Nephron progenitor cell (in vitro differentiated cells): ENCODE data around the gene HAUS3.

ENCODE experiments used
- DNase-seq: peaks from one replicate; pipeline ENCODE4 v3.0.0; 2021
- H3K27ac Mint-ChIP-seq: 2 replicates; pipeline ENCODE4 v1.8.0; 2021; ENCODE audit warnings: mild to moderate bottlenecking, moderate library complexity, mixed read lengths
- H3K27me3 Mint-ChIP-seq: 2 replicates; pipeline ENCODE4 v1.8.0; 2021; ENCODE audit warnings: mild to moderate bottlenecking, low read depth, mixed read lengths; ENCODE audit not compliant: poor library complexity
- H3K36me3 Mint-ChIP-seq: 2 replicates; pipeline ENCODE4 v1.8.0; 2021; ENCODE audit warnings: low read depth, mixed read lengths
- H3K4me1 Mint-ChIP-seq: 2 replicates; pipeline ENCODE4 v1.8.0; 2021; ENCODE audit warnings: mixed read lengths
- H3K4me3 Mint-ChIP-seq: 2 replicates; pipeline ENCODE4 v1.8.0; 2021; ENCODE audit warnings: mild to moderate bottlenecking, moderate library complexity, mixed read lengths
- H3K9me3 Mint-ChIP-seq: 2 replicates; pipeline ENCODE4 v1.8.0; 2021; ENCODE audit warnings: mild to moderate bottlenecking, moderate library complexity, mixed read lengths
- CTCF ChIP-seq: fragments of 200-600 bp; sonication (generic); IDR thresholded peaks from 2 replicates; pipeline ENCODE4 v1.5.0; 2021; ENCODE audit warnings: antibody characterized with exemption

Gene HAUS3

GRCh38 chr4:2250357-2251072 is 8.6 kb upstream of the HAUS3 start:
- Mint-ChIP-seq H3K27me3 (no peaks in the 10 kb centered on the region), H3K9me3 (no peaks in the 10 kb centered on the region), H3K27ac (no peak overlapping the region), H3K4me1 (peaks cover 33% of the 10 kb centered on the region), H3K36me3 (peaks cover 17% of the 10 kb centered on the region), H3K4me3 (no peak overlapping the region)
- TF ChIP-seq CTCF, result no peak
- peak; percentile 1 for DNase-seq

GRCh38 chr4:2249526-2250356 is 7.8 kb upstream of the HAUS3 start:
- TF ChIP-seq CTCF, result no peak
- DNase-seq, result no peak
- no peaks in the 10 kb centered on the region for H3K9me3 Mint-ChIP-seq
- peaks cover 37% of the 10 kb centered on the region for H3K4me1 Mint-ChIP-seq
- no peaks in the 10 kb centered on the region for H3K27me3 Mint-ChIP-seq
- no peak overlapping the region for H3K4me3 Mint-ChIP-seq
- no peak overlapping the region for H3K27ac Mint-ChIP-seq
- peaks cover 17% of the 10 kb centered on the region for H3K36me3 Mint-ChIP-seq

- H3K36me3 Mint-ChIP-seq, result peaks cover 10% of the 10 kb centered on the region
- no peak for TF ChIP-seq CTCF
- peak; percentile 1 for DNase-seq
- no peaks in the 10 kb centered on the region for H3K27me3 Mint-ChIP-seq
- no peak overlapping the region for H3K4me3 Mint-ChIP-seq
- no peak overlapping the region for H3K27ac Mint-ChIP-seq
- peaks cover 37% of the 10 kb centered on the region for H3K4me1 Mint-ChIP-seq
- H3K9me3 Mint-ChIP-seq, result no peaks in the 10 kb centered on the region
Measured at GRCh38 chr4:2248821-2249261, 6.9 kb upstream of the HAUS3 start.

GRCh38 chr4:2248044-2248780 is 6.3 kb upstream of the HAUS3 start:
- H3K27ac Mint-ChIP-seq, result no peak overlapping the region
- no peaks in the 10 kb centered on the region for H3K9me3 Mint-ChIP-seq
- no peak for TF ChIP-seq CTCF
- H3K4me3 Mint-ChIP-seq, result no peak overlapping the region
- H3K27me3 Mint-ChIP-seq, result no peaks in the 10 kb centered on the region
- peaks cover 13% of the 10 kb centered on the region for H3K36me3 Mint-ChIP-seq
- H3K4me1 Mint-ChIP-seq, result peaks cover 38% of the 10 kb centered on the region
- DNase-seq, result peak; percentile 1

GRCh38 chr4:2247128-2248043 is 5.5 kb upstream of the HAUS3 start:
- peaks cover 32% of the 10 kb centered on the region for H3K4me1 Mint-ChIP-seq

More at GRCh38 chr4:2247128-2248043, 5.5 kb upstream of the HAUS3 start:
- H3K27ac Mint-ChIP-seq, result no peak overlapping the region
- H3K36me3 Mint-ChIP-seq, result peaks cover 9% of the 10 kb centered on the region
- H3K27me3 Mint-ChIP-seq, result no peaks in the 10 kb centered on the region
- no peak overlapping the region for H3K4me3 Mint-ChIP-seq
- no peak for TF ChIP-seq CTCF
- no peak for DNase-seq
- no peaks in the 10 kb centered on the region for H3K9me3 Mint-ChIP-seq
